Inflammatory macrophage (primary cell): ENCODE data around the gene KRT3.
"Not testable (repeated sequence)": the region's sequence is repeated elsewhere in the genome, so short reads cannot be mapped to it uniquely, and the experiment has no call there.

Source experiments
- DNase-seq, 2 donors: peaks; one replicate each; pipeline ENCODE4 v3.0.0-alpha.2; 2020 to 2022

KRT3 gene

GRCh38 chr12:52798003-52798670 lies 2.2 kb upstream of the KRT3 start:
- DNase-seq: no peak

GRCh38 chr12:52797529-52797894 lies 1.6 kb upstream of the KRT3 start:
- no peak for DNase-seq

- no peak for DNase-seq
Observed at GRCh38 chr12:52796839-52797528, 1.1 kb upstream of the KRT3 start.

GRCh38 chr12:52796429-52796794 lies 495 bp upstream of the KRT3 start:
- DNase-seq: no peak

- not testable (repeated sequence) for DNase-seq
Observed at GRCh38 chr12:52795332-52795674, 614 bp downstream of the KRT3 start.

GRCh38 chr12:52794479-52795331 lies 1.2 kb downstream of the KRT3 start:
- peak; percentile 13 to 36 for DNase-seq

- no peak for DNase-seq
Observed at GRCh38 chr12:52792185-52793029, 3.5 kb downstream of the KRT3 start.

- no peak for DNase-seq
Observed at GRCh38 chr12:52791271-52792184, 4.4 kb downstream of the KRT3 start.

- DNase-seq: no peak
Observed at GRCh38 chr12:52790427-52791270, 5.3 kb downstream of the KRT3 start.

- DNase-seq: peak in 1 of 2 donors; percentile 12
Observed at GRCh38 chr12:52789637-52790426, 6.1 kb downstream of the KRT3 start.

- no peak for DNase-seq
Observed at GRCh38 chr12:52788876-52789636, 6.9 kb downstream of the KRT3 start.

- DNase-seq: no peak
Observed at GRCh38 chr12:52788192-52788875, 7.6 kb downstream of the KRT3 start.

GRCh38 chr12:52787324-52788191 lies 8.4 kb downstream of the KRT3 start:
- no peak for DNase-seq

GRCh38 chr12:52784909-52785308 lies 11.0 kb downstream of the KRT3 start:
- DNase-seq: no peak

GRCh38 chr12:52783563-52784316 lies 12.2 kb downstream of the KRT3 start:
- DNase-seq: no peak

- no peak for DNase-seq
Observed at GRCh38 chr12:52782502-52782901, 13.4 kb downstream of the KRT3 start.
